H9 (cell line): ENCODE results near the gene GOLGA3. TPM values are rescaled to one million over a fixed set of nuclear protein-coding genes. Genes with fewer than 3 reads are reported as not detected.

ENCODE experiments used
- DNase-seq: peaks from one replicate; pipeline ENCODE4 v3.0.0-alpha.2; 2017
- H2AFZ ChIP-seq: one replicate; pipeline ENCODE4 v1.6.1; 2013; ENCODE audit warnings: mild to moderate bottlenecking, low read length, control low read depth, moderate library complexity
- H2AK5ac ChIP-seq: 2 replicates; pipeline ENCODE4 v1.6.1; 2013; ENCODE audit warnings: low read length, control low read depth, mixed read lengths; ENCODE audit not compliant: insufficient read length
- H2BK120ac ChIP-seq: one replicate; pipeline ENCODE4 v1.6.1; 2013; ENCODE audit warnings: low read depth, mild to moderate bottlenecking, low read length, control low read depth, inconsistent platforms; ENCODE audit not compliant: poor library complexity, severe bottlenecking
- H2BK12ac ChIP-seq: 2 replicates; pipeline ENCODE4 v1.6.1; 2013; ENCODE audit warnings: low read length, control low read depth, mixed read lengths, low read depth; ENCODE audit not compliant: insufficient read length
- H2BK15ac ChIP-seq: 2 replicates; pipeline ENCODE4 v1.6.1; 2013; ENCODE audit warnings: low read depth, low read length, control low read depth
- H2BK20ac ChIP-seq: one replicate; pipeline ENCODE4 v1.6.1; 2013; ENCODE audit warnings: low read depth, mild to moderate bottlenecking, low read length, control low read depth, inconsistent platforms; ENCODE audit not compliant: poor library complexity, severe bottlenecking
- H2BK5ac ChIP-seq: 2 replicates; pipeline ENCODE4 v1.6.1; 2013; ENCODE audit warnings: low read length, control low read depth, mixed read lengths; ENCODE audit not compliant: insufficient read length
- H3K14ac ChIP-seq: 2 replicates; pipeline ENCODE4 v1.6.1; 2013; ENCODE audit warnings: low read length, control low read depth; ENCODE audit not compliant: insufficient read depth
- H3K18ac ChIP-seq: 2 replicates; pipeline ENCODE4 v1.6.1; 2013; ENCODE audit warnings: low read depth, mild to moderate bottlenecking, mixed read lengths, low read length, control low read depth; ENCODE audit not compliant: insufficient read length
- H3K23ac ChIP-seq: 2 replicates; pipeline ENCODE4 v1.6.1; 2013; ENCODE audit warnings: low read length, control low read depth, mixed read lengths, low read depth; ENCODE audit not compliant: insufficient read length
- H3K23me2 ChIP-seq: 2 replicates; pipeline ENCODE4 v1.6.1; 2013; ENCODE audit warnings: low read depth, mild to moderate bottlenecking, mixed read lengths, low read length, control low read depth; ENCODE audit not compliant: insufficient read length, poor library complexity, severe bottlenecking
- H3K27ac ChIP-seq: 2 replicates; pipeline ENCODE4 v1.5.1; 2013; ENCODE audit warnings: low read length, control low read depth, mixed read lengths, low read depth; ENCODE audit not compliant: insufficient read length
- H3K27me3 ChIP-seq: 2 replicates; pipeline ENCODE4 v1.6.1; 2013; ENCODE audit warnings: low read length, control low read depth, inconsistent platforms; ENCODE audit not compliant: insufficient read depth
- H3K4ac ChIP-seq: 2 replicates; pipeline ENCODE4 v1.6.1; 2013; ENCODE audit warnings: low read depth, mild to moderate bottlenecking, control low read depth, inconsistent platforms, low read length, moderate library complexity
- H3K4me1 ChIP-seq: 2 replicates; pipeline ENCODE4 v1.6.1; 2013; ENCODE audit warnings: low read length, control low read depth, inconsistent platforms; ENCODE audit not compliant: insufficient read depth
- H3K4me2 ChIP-seq: 2 replicates; pipeline ENCODE4 v1.6.1; 2013; ENCODE audit warnings: low read length, control low read depth, mixed read lengths; ENCODE audit not compliant: insufficient read length, insufficient read depth
- H3K56ac ChIP-seq: 2 replicates; pipeline ENCODE4 v1.6.1; 2013; ENCODE audit warnings: low read depth, mild to moderate bottlenecking, mixed read lengths, low read length, control low read depth; ENCODE audit not compliant: insufficient read length
- H3K79me1 ChIP-seq: 2 replicates; pipeline ENCODE4 v1.6.1; 2013; ENCODE audit warnings: low read depth, mild to moderate bottlenecking, moderate library complexity, low read length, control low read depth, inconsistent platforms; ENCODE audit not compliant: insufficient read depth, poor library complexity, severe bottlenecking
- H3K79me2 ChIP-seq: 2 replicates; pipeline ENCODE4 v1.6.1; 2013; ENCODE audit warnings: low read length, control low read depth, inconsistent platforms; ENCODE audit not compliant: insufficient read depth
- H3K9ac ChIP-seq: 2 replicates; pipeline ENCODE4 v1.6.1; 2013; ENCODE audit warnings: low read length, control low read depth, mixed read lengths; ENCODE audit not compliant: insufficient read length; ENCODE audit errors: extremely low read depth
- H3K9me3 ChIP-seq: one replicate; pipeline ENCODE4 v1.6.1; 2013; ENCODE audit warnings: low read depth, low read length, inconsistent platforms; ENCODE audit not compliant: control insufficient read depth
- H3T11ph ChIP-seq: one replicate; pipeline ENCODE4 v1.6.1; 2013; ENCODE audit warnings: mild to moderate bottlenecking, low read length, control low read depth, inconsistent platforms
- H4K20me1 ChIP-seq: one replicate; pipeline ENCODE4 v1.6.1; 2013; ENCODE audit not compliant: control insufficient read depth, insufficient read length, insufficient read depth
- H4K5ac ChIP-seq: 2 replicates; pipeline ENCODE4 v1.6.1; 2013; ENCODE audit warnings: low read depth, mild to moderate bottlenecking, mixed read lengths, low read length, control low read depth; ENCODE audit not compliant: insufficient read length
- H4K8ac ChIP-seq: replicated peaks from 2 replicates; pipeline ENCODE4 v1.6.1; 2013; ENCODE audit warnings: low read length, control low read depth, mixed read lengths, low read depth; ENCODE audit not compliant: insufficient read length
- H4K91ac ChIP-seq: 2 replicates; pipeline ENCODE4 v1.6.1; 2013; ENCODE audit warnings: low read depth, mild to moderate bottlenecking, moderate library complexity, mixed read lengths, low read length, control low read depth; ENCODE audit not compliant: insufficient read length
- H3K27ac Mint-ChIP-seq, 3 experiments: 2 replicates in 2 of 3; 3 replicates in 1 of 3; pipeline ENCODE4 v1.8.0; 2020 to 2021; ENCODE audit warnings: mixed read lengths in 3 of 3, mild to moderate bottlenecking in 1 of 3, moderate library complexity in 1 of 3
- H3K27me3 Mint-ChIP-seq: 2 replicates; pipeline ENCODE4 v1.8.0; 2021; ENCODE audit warnings: low read depth, mild to moderate bottlenecking, moderate library complexity, mixed read lengths
- H3K36me3 Mint-ChIP-seq, 3 experiments: 2 replicates in 2 of 3; 3 replicates in 1 of 3; pipeline ENCODE4 v1.8.0; 2020 to 2021; ENCODE audit warnings: low read depth in 3 of 3, mixed read lengths in 3 of 3; ENCODE audit not compliant: insufficient read depth in 1 of 3
- H3K4me1 Mint-ChIP-seq, 2 experiments: 2 replicates each; pipeline ENCODE4 v1.8.0; 2020; ENCODE audit warnings: mixed read lengths in 2 of 2
- H3K4me3 Mint-ChIP-seq, 2 experiments: 2 replicates in 1 of 2; 3 replicates in 1 of 2; pipeline ENCODE4 v1.8.0; 2020 to 2021; ENCODE audit warnings: mild to moderate bottlenecking in 2 of 2, mixed read lengths in 2 of 2, moderate library complexity in 1 of 2
- H3K9me3 Mint-ChIP-seq, 2 experiments: 2 replicates in 1 of 2; 3 replicates in 1 of 2; pipeline ENCODE4 v1.8.0; 2020; ENCODE audit warnings: mild to moderate bottlenecking in 2 of 2, mixed read lengths in 2 of 2, moderate library complexity in 1 of 2
- CTCF ChIP-seq: fragments of 200-600 bp; sonication (generic); conservative IDR thresholded peaks from 3 replicates; pipeline ENCODE4 v1.8.0; 2021; ENCODE audit warnings: antibody characterized with exemption, mild to moderate bottlenecking
- WGBS: extraction: QIAGEN DNeasy Blood & Tissue Kit; methylation state at CpG from one replicate; pipeline ENCODE4 v1.1.7; 2013; ENCODE audit warnings: missing lambda C conversion rate, low lambda C conversion rate, mixed read lengths; ENCODE audit not compliant: insufficient read length; ENCODE audit errors: extremely low coverage; 5-methylcytosine and 5-hydroxymethylcytosine counted together
- total RNA-seq: library from RNA; stranded (reverse); gene quantifications from 2 replicates; pipeline ENCODE4 v1.2.1, GENCODE V29; 2021

Gene GOLGA3
- total RNA-seq, 1 experiment from 2014 or later = 40.1 TPM

GRCh38 chr12:132834181-132834711 is 5.6 kb upstream of the GOLGA3 start:
- Histone ChIP-seq H3K14ac (no peak overlapping the region), H3K27me3 (no peaks in the 10 kb centered on the region), H2BK20ac (no peak overlapping the region), H2AFZ (no peak overlapping the region), H3K79me2 (no peaks in the 10 kb centered on the region), H2BK15ac (no peak overlapping the region), H3T11ph (no peak overlapping the region), H4K5ac (no peak overlapping the region), H3K79me1 (no peaks in the 10 kb centered on the region), H3K56ac (no peak overlapping the region), H2BK12ac (no peak overlapping the region), H3K9me3 (no peaks in the 10 kb centered on the region), H2BK5ac (no peak overlapping the region), H2AK5ac (no peak overlapping the region), H4K8ac (no peak overlapping the region), H3K9ac (no peak overlapping the region), H3K4me1 (no peaks in the 10 kb centered on the region), H3K4ac (no peak overlapping the region), H4K91ac (no peak overlapping the region), H3K18ac (no peak overlapping the region), H3K23ac (no peak overlapping the region), H3K27ac (no peak overlapping the region), H2BK120ac (no peak overlapping the region), H3K23me2 (peaks cover 3% of the 10 kb centered on the region), H3K4me2 (no peak overlapping the region), H4K20me1 (no peaks in the 10 kb centered on the region)
- H3K4me3 Mint-ChIP-seq = no peak overlapping the region
- H3K36me3 Mint-ChIP-seq = peaks cover 0 to 17% (median 0%) of the 10 kb centered on the region in 3 experiments; a peak in 3 of 7 replicates
- no peak for TF ChIP-seq CTCF
- peak overlapping the region in 1 of 3 experiments; percentile 61; a peak in 1 of 7 replicates for H3K27ac Mint-ChIP-seq
- WGBS = no CpG with 5 or more reads among the region's 5 CpGs
- H3K27me3 Mint-ChIP-seq = no peaks in the 10 kb centered on the region
- peaks cover 4 to 5% of the 10 kb centered on the region in 2 experiments; a peak in 3 of 4 replicates for H3K4me1 Mint-ChIP-seq
- H3K9me3 Mint-ChIP-seq = no peaks in the 10 kb centered on the region
- DNase-seq = no peak
